Measurements from ENCODE around the gene TXNRD3. TPM values are rescaled to one million over a fixed set of nuclear protein-coding genes. Genes with fewer than 3 reads are reported as not detected.
A peak's percentile ranks its signal among the peaks of the same experiment; 100 is the strongest.

TXNRD3 gene
- total RNA-seq, 1 experiment from 2014 or later = 7.8 TPM

GRCh38 chr3:126672340-126672739 lies 17.4 kb upstream of the TXNRD3 start:
- DNase-seq (ENCODE audit: low read depth) = no peak

- no peak for DNase-seq (ENCODE audit: low read depth)
These were observed 16.6 kb upstream of the TXNRD3 start for GRCh38 chr3:126671521-126671920.

GRCh38 chr3:126668450-126669401 lies 13.8 kb upstream of the TXNRD3 start:
- DNase-seq (ENCODE audit: low read depth) = no peak

GRCh38 chr3:126667631-126668449 lies 12.9 kb upstream of the TXNRD3 start:
- no peak for DNase-seq (ENCODE audit: low read depth)

GRCh38 chr3:126666658-126667528 lies 12.0 kb upstream of the TXNRD3 start:
- no peak for DNase-seq (ENCODE audit: low read depth)

GRCh38 chr3:126665959-126666657 lies 11.2 kb upstream of the TXNRD3 start:
- DNase-seq (ENCODE audit: low read depth) = no peak

- no peak for DNase-seq (ENCODE audit: low read depth)
These were observed 10.5 kb upstream of the TXNRD3 start for GRCh38 chr3:126665221-126665936.

- DNase-seq (ENCODE audit: low read depth) = peak; percentile 26
These were observed 9.8 kb upstream of the TXNRD3 start for GRCh38 chr3:126664591-126665214.

GRCh38 chr3:126663750-126664149 lies 8.8 kb upstream of the TXNRD3 start:
- no peak for DNase-seq (ENCODE audit: low read depth)

- no peak for DNase-seq (ENCODE audit: low read depth)
These were observed 8.3 kb upstream of the TXNRD3 start for GRCh38 chr3:126663257-126663656.

GRCh38 chr3:126661532-126662364 lies 6.8 kb upstream of the TXNRD3 start:
- DNase-seq (ENCODE audit: low read depth) = no peak

GRCh38 chr3:126659915-126660886 lies 5.3 kb upstream of the TXNRD3 start:
- peak; percentile 31 for DNase-seq (ENCODE audit: low read depth)

GRCh38 chr3:126658584-126658983 lies 3.7 kb upstream of the TXNRD3 start:
- no peak for DNase-seq (ENCODE audit: low read depth)

GRCh38 chr3:126657901-126658300 lies 3.0 kb upstream of the TXNRD3 start:
- DNase-seq (ENCODE audit: low read depth) = peak; percentile 12

- no peak for DNase-seq (ENCODE audit: low read depth)
These were observed 1.6 kb upstream of the TXNRD3 start for GRCh38 chr3:126656371-126657134.

GRCh38 chr3:126655887-126656286 lies 963 bp upstream of the TXNRD3 start:
- DNase-seq (ENCODE audit: low read depth) = no peak

- DNase-seq (ENCODE audit: low read depth) = no peak
These were observed 5.3 kb downstream of the TXNRD3 start for GRCh38 chr3:126649556-126650092.

Measured in RPMI7951 (cell line).